Upper lobe of right lung (tissue), 1 donor: ENCODE data around the gene ARRB2. TPM values are rescaled to one million over a fixed set of nuclear protein-coding genes. Genes with fewer than 3 reads are reported as not detected.

Source experiments
- ATAC-seq: fragments of 200-7000 bp; cut with Tn5 transposase; one replicate; pipeline ENCODE4 v1.9.1; 2020; ENCODE audit warnings: mild to moderate bottlenecking, moderate library complexity
- DNase-seq: peaks from one replicate; pipeline ENCODE4 v3.0.0-alpha.2; 2020
- H3K27ac ChIP-seq: fragments of 200-600 bp; one replicate; pipeline ENCODE4 v1.8.0; 2022
- H3K27me3 ChIP-seq: fragments of 200-600 bp; one replicate; pipeline ENCODE4 v1.8.0; 2022; ENCODE audit warnings: mild to moderate bottlenecking
- H3K36me3 ChIP-seq: fragments of 200-600 bp; one replicate; pipeline ENCODE4 v1.8.0; 2022
- H3K4me1 ChIP-seq: fragments of 200-600 bp; one replicate; pipeline ENCODE4 v1.8.0; 2022
- H3K4me3 ChIP-seq: fragments of 200-600 bp; one replicate; pipeline ENCODE4 v1.8.0; 2022; ENCODE audit warnings: mild to moderate bottlenecking
- H3K9me3 ChIP-seq: fragments of 200-600 bp; one replicate; pipeline ENCODE4 v1.8.0; 2022
- intact Hi-C: fragments of 100-400 bp; cut with DNase I; formaldehyde crosslinking; loops from one replicate; pipeline ENCODE4 v1.11.0; 2022
- total RNA-seq: library from RNA; stranded (reverse); fragmentation: NEBNext Ultra II Directional; extraction: Animal tissue kit (Norgen Biotek cat#: 25700); gene quantifications from one replicate; pipeline ENCODE4 v1.2.1, GENCODE V29; 2021
- TF ChIP-seq, protein P1 (sequence below): fragments of 200-600 bp; IDR thresholded peaks from one replicate; pipeline ENCODE4 v1.8.0; 2022; ENCODE audit warnings: antibody characterized with exemption
- donor health status: DM: no; HTN: yes; CAD: no; lungs with severe emphysema.

ARRB2 gene
- total RNA-seq, 1 donor from 2014 or later, result 131 TPM

DNA sequence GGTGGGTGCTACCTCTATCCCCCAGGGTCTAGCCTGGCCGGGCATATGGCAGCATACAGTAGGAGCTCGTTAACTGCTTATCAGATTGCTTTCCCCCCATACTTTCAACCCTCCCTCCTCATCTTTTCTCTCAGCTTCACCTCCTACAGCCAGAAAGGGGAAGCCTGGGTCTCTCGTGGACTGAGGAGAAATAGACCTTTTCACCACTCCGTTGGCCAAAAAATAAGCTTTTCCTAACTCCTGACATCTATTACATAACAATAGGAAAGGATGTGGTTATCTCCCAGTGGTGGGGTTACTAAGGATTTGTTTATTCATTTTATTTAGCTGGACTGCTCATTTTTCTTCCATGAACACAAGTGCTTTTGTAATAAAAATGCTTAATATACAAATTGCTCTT, 38.3 kb downstream of the ARRB2 start:
- Histone ChIP-seq H3K4me1 (no peaks in the 10 kb centered on the region), H3K27me3 (peaks cover 11% of the 10 kb centered on the region), H3K36me3 (no peaks in the 10 kb centered on the region), H3K9me3 (no peaks in the 10 kb centered on the region), H3K27ac (no peak overlapping the region), H3K4me3 (no peak overlapping the region)
- no peak for DNase-seq
- peak; percentile 39 for ATAC-seq
- intact Hi-C loops, result no loop called here
- TF ChIP-seq, protein P1, sequence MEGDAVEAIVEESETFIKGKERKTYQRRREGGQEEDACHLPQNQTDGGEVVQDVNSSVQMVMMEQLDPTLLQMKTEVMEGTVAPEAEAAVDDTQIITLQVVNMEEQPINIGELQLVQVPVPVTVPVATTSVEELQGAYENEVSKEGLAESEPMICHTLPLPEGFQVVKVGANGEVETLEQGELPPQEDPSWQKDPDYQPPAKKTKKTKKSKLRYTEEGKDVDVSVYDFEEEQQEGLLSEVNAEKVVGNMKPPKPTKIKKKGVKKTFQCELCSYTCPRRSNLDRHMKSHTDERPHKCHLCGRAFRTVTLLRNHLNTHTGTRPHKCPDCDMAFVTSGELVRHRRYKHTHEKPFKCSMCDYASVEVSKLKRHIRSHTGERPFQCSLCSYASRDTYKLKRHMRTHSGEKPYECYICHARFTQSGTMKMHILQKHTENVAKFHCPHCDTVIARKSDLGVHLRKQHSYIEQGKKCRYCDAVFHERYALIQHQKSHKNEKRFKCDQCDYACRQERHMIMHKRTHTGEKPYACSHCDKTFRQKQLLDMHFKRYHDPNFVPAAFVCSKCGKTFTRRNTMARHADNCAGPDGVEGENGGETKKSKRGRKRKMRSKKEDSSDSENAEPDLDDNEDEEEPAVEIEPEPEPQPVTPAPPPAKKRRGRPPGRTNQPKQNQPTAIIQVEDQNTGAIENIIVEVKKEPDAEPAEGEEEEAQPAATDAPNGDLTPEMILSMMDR, result no peak

DNA sequence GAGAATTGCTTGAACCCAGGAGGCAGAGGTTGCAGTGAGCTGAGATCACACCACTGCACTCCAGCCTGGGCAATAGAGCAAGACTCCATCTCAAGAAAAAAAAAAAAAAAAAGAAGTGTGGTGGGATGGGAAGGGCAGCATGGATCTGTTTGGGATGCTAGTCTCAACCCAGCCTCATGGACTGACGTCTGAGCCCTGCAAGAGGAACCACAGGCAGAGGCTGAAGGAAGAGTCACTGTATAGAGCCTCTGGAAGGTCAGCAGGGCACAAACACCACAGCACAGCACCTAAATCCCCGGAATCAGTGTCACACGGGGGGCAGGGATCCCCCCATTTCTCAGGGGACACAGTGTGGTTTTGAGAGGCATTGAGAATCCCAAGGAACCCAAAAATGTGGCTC, 40.2 kb downstream of the ARRB2 start:
- peaks cover 14% of the 10 kb centered on the region for H3K27me3 ChIP-seq
- no peaks in the 10 kb centered on the region for H3K36me3 ChIP-seq
- H3K9me3 ChIP-seq, result no peaks in the 10 kb centered on the region
- peak; percentile 68 for ATAC-seq
- no peak overlapping the region for H3K27ac ChIP-seq
- no peak overlapping the region for H3K4me3 ChIP-seq
- intact Hi-C loops, result no loop called here
- DNase-seq, result no peak
- TF ChIP-seq, protein P1, result no peak
- no peaks in the 10 kb centered on the region for H3K4me1 ChIP-seq

DNA sequence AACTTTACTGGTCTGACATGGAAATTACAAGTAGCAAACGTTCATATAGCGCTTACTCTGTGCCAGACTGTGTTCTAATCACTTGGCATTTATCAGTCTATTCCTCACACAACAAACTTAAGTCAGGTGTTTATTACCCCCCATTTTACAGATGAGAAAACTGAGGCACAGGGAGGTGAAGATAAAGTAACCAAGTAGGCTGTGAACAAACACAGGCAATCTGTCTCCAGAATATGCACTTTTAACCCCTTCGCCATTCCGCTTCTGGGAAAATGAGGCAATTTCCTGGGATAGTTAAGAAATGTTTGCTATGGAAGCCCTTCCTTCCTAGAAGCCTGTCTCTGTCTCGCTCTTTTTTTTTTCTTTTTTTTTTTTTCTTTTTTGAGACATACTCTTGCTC, 41.5 kb downstream of the ARRB2 start:
- H3K9me3 ChIP-seq, result no peaks in the 10 kb centered on the region
- H3K4me1 ChIP-seq, result no peaks in the 10 kb centered on the region
- no peak for DNase-seq
- ATAC-seq, result no peak
- peaks cover 14% of the 10 kb centered on the region for H3K27me3 ChIP-seq
- intact Hi-C loops, result no loop called here
- no peak overlapping the region for H3K4me3 ChIP-seq
- no peak overlapping the region for H3K27ac ChIP-seq
- TF ChIP-seq, protein P1, result no peak
- H3K36me3 ChIP-seq, result no peaks in the 10 kb centered on the region

DNA sequence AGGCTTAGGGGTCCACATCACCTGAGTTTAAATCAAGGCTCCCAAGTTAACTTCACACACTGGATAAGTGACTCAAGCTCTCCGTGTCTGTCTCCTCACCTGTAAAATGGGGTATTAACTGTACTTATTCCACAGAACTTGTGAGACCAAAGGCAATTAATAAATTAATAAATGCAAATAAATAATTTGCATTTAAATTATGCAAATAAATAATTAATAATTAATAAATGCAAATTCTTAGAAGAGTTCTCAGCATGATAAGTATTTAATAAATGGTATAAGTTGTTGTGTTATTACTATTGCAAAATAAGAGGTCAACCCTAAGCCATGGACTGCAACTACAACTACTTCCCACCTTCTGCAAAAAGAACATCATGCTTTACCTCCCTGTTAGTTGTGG, 43.0 kb downstream of the ARRB2 start:
- intact Hi-C loops, result no loop called here
- ATAC-seq, result no peak
- TF ChIP-seq, protein P1, result no peak
- no peaks in the 10 kb centered on the region for H3K4me1 ChIP-seq
- no peaks in the 10 kb centered on the region for H3K9me3 ChIP-seq
- no peak overlapping the region for H3K4me3 ChIP-seq
- H3K27ac ChIP-seq, result no peak overlapping the region
- no peaks in the 10 kb centered on the region for H3K36me3 ChIP-seq
- H3K27me3 ChIP-seq, result peaks cover 14% of the 10 kb centered on the region
- no peak for DNase-seq

DNA sequence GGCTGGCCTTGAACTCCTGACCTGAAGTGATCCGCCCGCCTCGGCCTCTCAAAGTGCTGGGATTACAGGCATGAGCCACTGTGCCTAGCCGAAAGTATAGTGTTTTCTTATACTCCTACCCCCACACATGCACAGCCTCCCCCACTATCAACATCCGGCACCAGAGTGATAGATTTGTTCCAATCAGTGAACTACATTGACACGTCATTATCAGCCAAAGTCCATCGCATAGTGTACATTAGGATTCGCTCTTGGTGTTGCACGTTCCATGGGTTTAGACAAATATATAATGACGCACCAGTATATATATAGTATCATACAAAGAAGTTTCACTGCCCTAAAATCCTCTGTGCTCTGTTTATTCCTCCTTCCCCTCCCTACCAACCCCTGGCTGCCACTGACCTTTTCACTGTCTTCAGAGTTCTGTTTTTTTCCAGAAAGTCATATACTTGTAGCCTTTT, 49.4 kb downstream of the ARRB2 start:
- DNase-seq (no peak), ATAC-seq (peak; percentile 78)
- H3K4me3 ChIP-seq, result no peak overlapping the region
- no peak overlapping the region for H3K27ac ChIP-seq
- TF ChIP-seq, protein P1, result no peak
- intact Hi-C loops, result no loop called here
- no peaks in the 10 kb centered on the region for H3K4me1 ChIP-seq
- H3K9me3 ChIP-seq, result no peaks in the 10 kb centered on the region
- H3K27me3 ChIP-seq, result no peaks in the 10 kb centered on the region
- no peaks in the 10 kb centered on the region for H3K36me3 ChIP-seq

DNA sequence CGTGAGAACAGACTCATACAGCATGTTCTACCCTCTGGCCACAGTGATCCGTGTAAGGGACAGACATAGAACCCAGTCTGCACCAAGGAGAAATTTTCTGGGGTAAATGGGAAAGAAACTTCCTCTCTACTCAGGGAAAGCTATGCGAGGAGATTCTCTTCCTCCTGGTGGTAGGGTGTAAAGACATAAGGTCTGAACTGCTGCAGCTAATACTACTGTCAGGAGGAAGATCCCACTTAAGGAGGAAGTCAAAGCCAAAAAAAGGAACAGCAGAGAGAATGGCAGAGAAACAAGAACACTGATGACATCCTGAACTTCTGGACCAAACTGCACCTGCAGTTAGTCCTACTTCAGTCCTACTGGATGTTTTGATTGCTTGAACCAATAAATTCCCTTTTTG, 54.2 kb downstream of the ARRB2 start:
- Histone ChIP-seq H3K27ac (no peak overlapping the region), H3K27me3 (no peaks in the 10 kb centered on the region), H3K36me3 (no peaks in the 10 kb centered on the region), H3K9me3 (no peaks in the 10 kb centered on the region), H3K4me3 (no peak overlapping the region), H3K4me1 (no peaks in the 10 kb centered on the region)
- ATAC-seq (peak; percentile 84), DNase-seq (no peak)
- TF ChIP-seq, protein P1, result no peak
- intact Hi-C loops, result no loop called here
